22Rv1 (cell line): Measurements from ENCODE around the gene GATA5.

Experiments used
- ZFX ChIP-seq: fragments of 450-650 bp; IDR thresholded peaks from 2 replicates; pipeline ENCODE4 v1.6.1; 2017; ENCODE audit warnings: antibody characterized with exemption, borderline replicate concordance
- TF ChIP-seq, protein P1 (sequence below): fragments of 450-650 bp; IDR thresholded peaks from 2 replicates; pipeline ENCODE4 v1.5.1; 2017; ENCODE audit warnings: mild to moderate bottlenecking

GRCh38 chr20:62428002-62428372 lies 47.8 kb downstream of the GATA5 start:
- TF ChIP-seq, protein P1, sequence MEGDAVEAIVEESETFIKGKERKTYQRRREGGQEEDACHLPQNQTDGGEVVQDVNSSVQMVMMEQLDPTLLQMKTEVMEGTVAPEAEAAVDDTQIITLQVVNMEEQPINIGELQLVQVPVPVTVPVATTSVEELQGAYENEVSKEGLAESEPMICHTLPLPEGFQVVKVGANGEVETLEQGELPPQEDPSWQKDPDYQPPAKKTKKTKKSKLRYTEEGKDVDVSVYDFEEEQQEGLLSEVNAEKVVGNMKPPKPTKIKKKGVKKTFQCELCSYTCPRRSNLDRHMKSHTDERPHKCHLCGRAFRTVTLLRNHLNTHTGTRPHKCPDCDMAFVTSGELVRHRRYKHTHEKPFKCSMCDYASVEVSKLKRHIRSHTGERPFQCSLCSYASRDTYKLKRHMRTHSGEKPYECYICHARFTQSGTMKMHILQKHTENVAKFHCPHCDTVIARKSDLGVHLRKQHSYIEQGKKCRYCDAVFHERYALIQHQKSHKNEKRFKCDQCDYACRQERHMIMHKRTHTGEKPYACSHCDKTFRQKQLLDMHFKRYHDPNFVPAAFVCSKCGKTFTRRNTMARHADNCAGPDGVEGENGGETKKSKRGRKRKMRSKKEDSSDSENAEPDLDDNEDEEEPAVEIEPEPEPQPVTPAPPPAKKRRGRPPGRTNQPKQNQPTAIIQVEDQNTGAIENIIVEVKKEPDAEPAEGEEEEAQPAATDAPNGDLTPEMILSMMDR = no peak
- TF ChIP-seq ZFX = no peak
